ENCODE data around the gene UBE2H.
"Not testable (repeated sequence)": the region's sequence is repeated elsewhere in the genome, so short reads cannot be mapped to it uniquely, and the experiment has no call there.

Gene UBE2H

GRCh38 chr7:129872054-129872453 is 80.7 kb downstream of the UBE2H start:
- TF ChIP-seq CTCF (IDR thresholded peaks at IDR 0.05; ENCODE audit: extremely low read depth, missing control alignments), result no peak
- no peak for DNase-seq (ENCODE audit: low spot score)

GRCh38 chr7:129870668-129871067 is 82.1 kb downstream of the UBE2H start:
- no peak for DNase-seq (ENCODE audit: low spot score)
- no peak for TF ChIP-seq CTCF (IDR thresholded peaks at IDR 0.05; ENCODE audit: extremely low read depth, missing control alignments)

GRCh38 chr7:129866251-129866650 is 86.5 kb downstream of the UBE2H start:
- no peak for TF ChIP-seq CTCF (IDR thresholded peaks at IDR 0.05; ENCODE audit: extremely low read depth, missing control alignments)
- no peak for DNase-seq (ENCODE audit: low spot score)

- no peak for TF ChIP-seq CTCF (IDR thresholded peaks at IDR 0.05; ENCODE audit: extremely low read depth, missing control alignments)
- no peak for DNase-seq (ENCODE audit: low spot score)
These were observed 86.9 kb downstream of the UBE2H start for GRCh38 chr7:129865925-129866201.

- no peak for TF ChIP-seq CTCF (IDR thresholded peaks at IDR 0.05; ENCODE audit: extremely low read depth, missing control alignments)
- no peak for DNase-seq (ENCODE audit: low spot score)
These were observed 87.5 kb downstream of the UBE2H start for GRCh38 chr7:129865093-129865924.

- not testable (repeated sequence) for DNase-seq (ENCODE audit: low spot score)
These were observed 88.1 kb downstream of the UBE2H start for GRCh38 chr7:129864676-129865075.

GRCh38 chr7:129864042-129864441 is 88.7 kb downstream of the UBE2H start:
- no peak for DNase-seq (ENCODE audit: low spot score)
- TF ChIP-seq CTCF (IDR thresholded peaks at IDR 0.05; ENCODE audit: extremely low read depth, missing control alignments), result no peak

- no peak for DNase-seq (ENCODE audit: low spot score)
- TF ChIP-seq CTCF (IDR thresholded peaks at IDR 0.05; ENCODE audit: extremely low read depth, missing control alignments), result no peak
These were observed 90.1 kb downstream of the UBE2H start for GRCh38 chr7:129862682-129863081.

GRCh38 chr7:129860784-129861183 is 92.0 kb downstream of the UBE2H start:
- not testable (repeated sequence) for DNase-seq (ENCODE audit: low spot score)

All from GM20000 (cell line).